Tibial artery (tissue), 4 donors: Measurements from ENCODE around the gene THBD.

Experiments
- DNase-seq, 2 donors: peaks; one replicate each; pipeline ENCODE4 v3.0.0-alpha.2; 2019
- H3K27ac ChIP-seq, 2 donors: fragments of 200-600 bp; sonication (generic) in 1 of 2; 1 replicate in 1 of 2; 2 replicates in 1 of 2; pipeline ENCODE4 v1.5.1; 2018 to 2019; ENCODE audit warnings: mild to moderate bottlenecking in 1 of 2
- H3K27me3 ChIP-seq, 2 donors: fragments of 200-600 bp; sonication (generic) in 1 of 2; one replicate each; pipeline versions ENCODE4 v1.5.1 to v1.6.0; 2016 to 2019
- H3K36me3 ChIP-seq, 3 donors: fragments of 200-600 bp; sonication (generic) in 2 of 3; one replicate each; pipeline ENCODE4 v1.5.1; 2016 to 2019; ENCODE audit warnings: mild to moderate bottlenecking in 2 of 3
- H3K4me1 ChIP-seq, 4 donors: fragments of 200-600 bp; sonication (generic) in 2 of 4; 1 replicate in 3 of 4; 2 replicates in 1 of 4; pipeline ENCODE4 v1.5.1; 2016 to 2019
- H3K4me3 ChIP-seq, 2 donors: fragments of 200-600 bp; sonication (generic) in 1 of 2; 1 replicate in 1 of 2; 2 replicates in 1 of 2; pipeline ENCODE4 v1.5.1; 2018 to 2019; ENCODE audit warnings: mild to moderate bottlenecking in 2 of 2
- H3K9me3 ChIP-seq, 3 donors: fragments of 200-600 bp; sonication (generic) in 1 of 3; one replicate each; pipeline ENCODE4 v1.5.1; 2016 to 2019
- CTCF ChIP-seq, 2 experiments: fragments of 200-600 bp in 1 of 2; fragments of 450-650 bp in 1 of 2; IDR thresholded peaks; one replicate each; pipeline ENCODE4 v1.5.1; 2017 to 2019; ENCODE audit warnings: antibody characterized with exemption in 2 of 2, mild to moderate bottlenecking in 1 of 2, moderate library complexity in 1 of 2
- intact Hi-C: fragments of 100-400 bp; cut with DNase I; formaldehyde crosslinking; loops from one replicate; pipeline ENCODE4 v1.15.0; 2023; ENCODE audit warnings: low total_unique reads

Gene THBD

DNA sequence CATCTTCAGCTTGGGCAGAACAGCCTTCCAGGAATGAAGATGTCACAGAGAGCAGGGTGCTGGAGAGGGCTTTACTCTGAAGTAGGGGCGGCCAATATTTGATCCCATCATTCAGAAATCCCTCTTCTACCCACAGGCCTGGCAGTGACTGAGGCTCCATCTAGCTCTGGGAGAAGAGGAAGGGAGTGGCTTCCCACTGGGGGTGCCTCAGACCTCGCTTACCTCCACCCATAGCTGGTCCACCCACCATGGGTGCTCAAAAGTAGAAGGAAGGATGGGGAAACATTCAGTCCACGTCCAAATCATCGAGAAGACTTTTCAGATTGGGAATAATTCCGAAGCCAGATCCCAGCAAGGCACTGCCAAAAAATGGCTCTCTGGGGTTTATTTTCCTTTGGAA lies 11.8 kb upstream of the THBD start:
- TF ChIP-seq CTCF (IDR thresholded peaks at IDR 0.05): no peak
- H3K36me3 ChIP-seq: no peaks in the 10 kb centered on the region
- H3K9me3 ChIP-seq: no peaks in the 10 kb centered on the region
- no peaks in the 10 kb centered on the region for H3K27me3 ChIP-seq
- intact Hi-C loops: no loop called here
- peaks cover 0 to 51% (median 36%) of the 10 kb centered on the region in 4 donors for H3K4me1 ChIP-seq
- H3K4me3 ChIP-seq: no peak overlapping the region
- DNase-seq: no peak
- H3K27ac ChIP-seq: peak overlapping the region; percentile 82 to 87

DNA sequence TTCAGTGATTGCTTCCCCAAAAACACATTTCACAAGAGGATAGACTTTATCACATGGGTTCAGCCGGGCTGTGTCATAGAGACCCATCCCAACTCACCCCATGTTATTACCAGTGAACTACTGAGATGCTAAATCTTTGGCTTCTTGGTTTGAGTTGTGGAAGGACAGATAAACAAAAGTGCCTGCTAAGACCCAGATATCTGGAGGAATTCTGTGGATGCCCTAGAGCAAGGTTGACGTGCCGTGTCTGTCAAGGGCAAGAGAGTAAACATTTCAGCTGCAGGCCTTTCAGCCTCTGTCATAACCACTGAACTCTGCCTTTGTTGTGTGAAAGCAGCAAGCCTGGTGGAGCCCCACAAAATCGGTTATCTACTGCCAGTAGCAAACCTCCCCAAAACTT lies 11.2 kb upstream of the THBD start:
- no peaks in the 10 kb centered on the region for H3K27me3 ChIP-seq
- H3K9me3 ChIP-seq: no peaks in the 10 kb centered on the region
- no peaks in the 10 kb centered on the region for H3K36me3 ChIP-seq
- H3K4me3 ChIP-seq: no peak overlapping the region
- intact Hi-C loops: no loop called here
- peak overlapping the region; percentile 82 to 87 for H3K27ac ChIP-seq
- DNase-seq: no peak
- TF ChIP-seq CTCF (IDR thresholded peaks at IDR 0.05): no peak
- H3K4me1 ChIP-seq: peaks cover 0 to 51% (median 36%) of the 10 kb centered on the region in 4 donors

DNA sequence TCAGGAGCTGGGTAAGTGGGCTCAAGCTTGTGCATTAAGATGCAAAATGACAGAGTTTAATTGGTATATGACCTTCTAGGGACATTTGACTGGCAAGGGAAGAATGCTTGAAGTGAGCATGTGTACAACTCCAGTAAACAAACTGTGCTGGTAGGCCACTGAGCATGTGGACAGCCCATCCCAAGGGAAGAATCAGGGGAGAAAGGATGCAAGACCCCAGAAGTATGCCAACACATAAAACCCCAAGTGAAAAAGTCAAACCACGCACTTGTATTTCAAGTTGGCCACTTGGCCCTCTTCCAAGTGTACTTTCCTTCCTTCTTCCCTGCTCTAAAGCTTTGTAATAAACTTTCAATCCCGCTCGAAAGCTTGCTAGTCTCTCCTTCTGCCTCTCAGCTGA lies 10.4 kb upstream of the THBD start:
- intact Hi-C loops: loop anchor here (10.0 kb wide), 1 partner anchor 285 kb away; no protein-coding TSS in a partner anchor
- no peaks in the 10 kb centered on the region for H3K9me3 ChIP-seq
- peaks cover 0 to 51% (median 36%) of the 10 kb centered on the region in 4 donors for H3K4me1 ChIP-seq
- no peak for TF ChIP-seq CTCF (IDR thresholded peaks at IDR 0.05)
- H3K4me3 ChIP-seq: no peak overlapping the region
- no peaks in the 10 kb centered on the region for H3K36me3 ChIP-seq
- H3K27ac ChIP-seq: peak overlapping the region; percentile 82 to 87
- H3K27me3 ChIP-seq: no peaks in the 10 kb centered on the region
- no peak for DNase-seq

- intact Hi-C loops: loop anchor here (10.0 kb wide), 1 partner anchor 286 kb away; no protein-coding TSS in a partner anchor
- TF ChIP-seq CTCF (IDR thresholded peaks at IDR 0.05): no peak
- Histone ChIP-seq H3K27me3 (no peaks in the 10 kb centered on the region), H3K9me3 (no peaks in the 10 kb centered on the region), H3K4me3 (no peak overlapping the region), H3K27ac (peak overlapping the region in 1 of 2 donors; percentile 87), H3K36me3 (no peaks in the 10 kb centered on the region), H3K4me1 (peaks cover 0 to 51% (median 36%) of the 10 kb centered on the region in 4 donors)
- DNase-seq: no peak
Observed at GRCh38 chr20:23059001-23059400, 9.5 kb upstream of the THBD start.

GRCh38 chr20:23058240-23058639 lies 8.8 kb upstream of the THBD start:
- Histone ChIP-seq H3K4me3 (no peak overlapping the region), H3K27me3 (no peaks in the 10 kb centered on the region), H3K36me3 (no peaks in the 10 kb centered on the region), H3K27ac (peak overlapping the region in 1 of 2 donors; percentile 87), H3K9me3 (no peaks in the 10 kb centered on the region), H3K4me1 (peaks cover 0 to 46% (median 34%) of the 10 kb centered on the region in 4 donors)
- no peak for TF ChIP-seq CTCF (IDR thresholded peaks at IDR 0.05)
- no peak for DNase-seq
- intact Hi-C loops: loop anchor here (10.0 kb wide), 1 partner anchor 287 kb away; no protein-coding TSS in a partner anchor

GRCh38 chr20:23052904-23053303 lies 3.4 kb upstream of the THBD start:
- intact Hi-C loops: loop anchor here (5.0 to 10.0 kb wide), 3 partner anchors 89 to 351 kb away; no protein-coding TSS in a partner anchor

More at GRCh38 chr20:23052904-23053303, 3.4 kb upstream of the THBD start:
- no peak overlapping the region for H3K4me3 ChIP-seq
- no peaks in the 10 kb centered on the region for H3K9me3 ChIP-seq
- no peaks in the 10 kb centered on the region for H3K36me3 ChIP-seq
- H3K27ac ChIP-seq: no peak overlapping the region
- TF ChIP-seq CTCF (IDR thresholded peaks at IDR 0.05): no peak
- peaks cover 0 to 30% (median 16%) of the 10 kb centered on the region in 4 donors for H3K4me1 ChIP-seq
- no peaks in the 10 kb centered on the region for H3K27me3 ChIP-seq
- no peak for DNase-seq
